ENCODE measurements around the gene ATP2C2. TPM values are rescaled to one million over a fixed set of nuclear protein-coding genes. Genes with fewer than 3 reads are reported as not detected.

ATP2C2 gene
- polyA plus RNA-seq, 1 of the 3 experiments (the other 2 are of a cell fraction) = 0.33 TPM

- Histone ChIP-seq H3K36me3 (replicated peaks in 1 of 2; ENCODE audit: control insufficient read depth in 1 of 2, insufficient read depth in 2 of 2, low read length in 1 of 2) (peaks cover 19 to 27% of the 10 kb centered on the region in 2 experiments), H3K9me2 (no peaks in the 10 kb centered on the region), H3K4me2 (no peak overlapping the region), H2AFZ (ENCODE audit: low read depth) (no peak overlapping the region), H3K9ac (no peak overlapping the region), H3K9me3 (no peaks in the 10 kb centered on the region; the same call in 1 of the 2 replicates), H3F3A (replicated peaks; ENCODE audit: insufficient read depth) (no peaks in the 10 kb centered on the region), H3K4me3 (ENCODE audit: low read depth in 2 of 2, low read length in 1 of 2) (no peak overlapping the region), H3K79me2 (ENCODE audit: insufficient read depth) (peaks cover 6% of the 10 kb centered on the region), H3K27ac (ENCODE audit: low read depth in 2 of 2, low read length in 1 of 2) (no peak overlapping the region), H3K27me3 (ENCODE audit: insufficient read depth) (no peaks in the 10 kb centered on the region), H4K20me1 (ENCODE audit: insufficient read depth) (no peaks in the 10 kb centered on the region), H3K4me1 (ENCODE audit: control insufficient read depth in 1 of 2, insufficient read depth in 2 of 2, low read depth in 1 of 2, low read length in 1 of 2) (no peaks in the 10 kb centered on the region; a peak in 1 of 4 replicates)
- POLR2A ChIA-PET = no interaction called here
- TF ChIP-seq SIN3A (IDR thresholded peaks at IDR 0.05; ENCODE audit: borderline replicate concordance, low read depth, low read length) (no peak), POLR2AphosphoS5 (IDR thresholded peaks at IDR 0.05; ENCODE audit: low read depth, low read length) (no peak)
- 96% methylated on average over 4 of the region's 7 CpGs for WGBS (ENCODE audit: low lambda C conversion rate)
- CTCF ChIA-PET = no interaction called here
- DNase-seq = no peak
Observed at GRCh38 chr16:84463221-84463620, 94.9 kb downstream of the ATP2C2 start.

DNA sequence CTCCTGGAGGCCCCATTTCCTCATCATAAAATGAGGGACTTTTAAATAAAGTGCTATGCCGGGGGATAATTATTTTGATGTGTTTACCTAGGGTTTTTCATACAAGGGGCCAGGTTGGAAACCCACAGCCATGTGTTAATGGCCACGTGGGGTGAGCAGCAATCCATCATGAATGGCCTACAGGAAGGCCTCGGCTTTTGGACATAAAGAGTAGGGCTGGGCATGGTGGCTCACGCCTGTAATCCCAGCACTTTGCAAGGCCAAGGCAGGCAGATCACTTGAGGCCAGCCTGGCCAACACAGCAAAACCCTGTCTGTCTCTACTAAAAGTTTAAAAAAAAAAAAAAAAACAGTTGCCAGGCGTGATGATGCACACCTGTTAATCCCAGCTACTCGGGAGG is 95.8 kb downstream of the ATP2C2 start:
- WGBS (ENCODE audit: low lambda C conversion rate) = 96% methylated on average over 6 of the region's 6 CpGs
- H2AFZ ChIP-seq (ENCODE audit: low read depth) = no peak overlapping the region
- no peaks in the 10 kb centered on the region; the same call in 1 of the 2 replicates for H3K9me3 ChIP-seq
- H3K36me3 ChIP-seq (replicated peaks in 1 of 2; ENCODE audit: control insufficient read depth in 1 of 2, insufficient read depth in 2 of 2, low read length in 1 of 2) = peaks cover 19 to 36% of the 10 kb centered on the region in 2 experiments
- no peak overlapping the region for H3K9ac ChIP-seq
- no peak overlapping the region for H3K27ac ChIP-seq (ENCODE audit: low read depth in 2 of 2, low read length in 1 of 2)
- no peak overlapping the region for H3K4me3 ChIP-seq (ENCODE audit: low read depth in 2 of 2, low read length in 1 of 2)
- H3K4me2 ChIP-seq = no peak overlapping the region
- POLR2A ChIA-PET = no interaction called here
- no peaks in the 10 kb centered on the region for H3F3A ChIP-seq (replicated peaks; ENCODE audit: insufficient read depth)
- H3K79me2 ChIP-seq (ENCODE audit: insufficient read depth) = peaks cover 6% of the 10 kb centered on the region
- no peaks in the 10 kb centered on the region for H3K27me3 ChIP-seq (ENCODE audit: insufficient read depth)
- no peaks in the 10 kb centered on the region for H4K20me1 ChIP-seq (ENCODE audit: insufficient read depth)
- no peak for DNase-seq
- no peaks in the 10 kb centered on the region for H3K9me2 ChIP-seq
- CTCF ChIA-PET = interaction anchor here (1.0 kb wide), 1 partner anchor 187 kb away, joined by 4 read pairs; no protein-coding TSS in a partner anchor
- TF ChIP-seq CHD2 (IDR thresholded peaks at IDR 0.05; ENCODE audit: low read length, partially characterized antibody) = no peak
- no peaks in the 10 kb centered on the region; a peak in 1 of 4 replicates for H3K4me1 ChIP-seq (ENCODE audit: control insufficient read depth in 1 of 2, insufficient read depth in 2 of 2, low read depth in 1 of 2, low read length in 1 of 2)

- no peak overlapping the region for H2AFZ ChIP-seq (ENCODE audit: low read depth)
- H3K79me2 ChIP-seq (ENCODE audit: insufficient read depth) = peaks cover 6% of the 10 kb centered on the region
- no peaks in the 10 kb centered on the region for H4K20me1 ChIP-seq (ENCODE audit: insufficient read depth)
- 93% methylated on average over 5 of the region's 6 CpGs for WGBS (ENCODE audit: low lambda C conversion rate)
- TF ChIP-seq EP300 (IDR thresholded peaks at IDR 0.05; ENCODE audit: borderline replicate concordance in 1 of 2, low read depth in 1 of 2, low read length in 1 of 2) (no peak), YY1 (IDR thresholded peaks at IDR 0.05; ENCODE audit: low read depth) (no peak), RAD21 (IDR thresholded peaks at IDR 0.05; ENCODE audit: low read length) (no peak), MXI1 (IDR thresholded peaks at IDR 0.05; ENCODE audit: low read depth, low read length) (no peak), RCOR1 (IDR thresholded peaks at IDR 0.05; ENCODE audit: low read length) (no peak), JUND (IDR thresholded peaks at IDR 0.05) (no peak), TCF12 (IDR thresholded peaks at IDR 0.05) (no peak), ELF1 (IDR thresholded peaks at IDR 0.05) (no peak), ZBTB33 (IDR thresholded peaks at IDR 0.05; ENCODE audit: borderline replicate concordance, low read depth) (no peak), SIN3A (IDR thresholded peaks at IDR 0.05; ENCODE audit: borderline replicate concordance, low read depth, low read length) (no peak), USF1 (IDR thresholded peaks at IDR 0.05; ENCODE audit: borderline replicate concordance, low read depth) (no peak), NRF1 (IDR thresholded peaks at IDR 0.05; ENCODE audit: low read depth, low read length) (no peak)
- TF ChIP-seq, protein P1, sequence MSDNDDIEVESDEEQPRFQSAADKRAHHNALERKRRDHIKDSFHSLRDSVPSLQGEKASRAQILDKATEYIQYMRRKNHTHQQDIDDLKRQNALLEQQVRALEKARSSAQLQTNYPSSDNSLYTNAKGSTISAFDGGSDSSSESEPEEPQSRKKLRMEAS (IDR thresholded peaks at IDR 0.05; ENCODE audit: low read depth) = no peak
- TF ChIP-seq, protein P2, sequence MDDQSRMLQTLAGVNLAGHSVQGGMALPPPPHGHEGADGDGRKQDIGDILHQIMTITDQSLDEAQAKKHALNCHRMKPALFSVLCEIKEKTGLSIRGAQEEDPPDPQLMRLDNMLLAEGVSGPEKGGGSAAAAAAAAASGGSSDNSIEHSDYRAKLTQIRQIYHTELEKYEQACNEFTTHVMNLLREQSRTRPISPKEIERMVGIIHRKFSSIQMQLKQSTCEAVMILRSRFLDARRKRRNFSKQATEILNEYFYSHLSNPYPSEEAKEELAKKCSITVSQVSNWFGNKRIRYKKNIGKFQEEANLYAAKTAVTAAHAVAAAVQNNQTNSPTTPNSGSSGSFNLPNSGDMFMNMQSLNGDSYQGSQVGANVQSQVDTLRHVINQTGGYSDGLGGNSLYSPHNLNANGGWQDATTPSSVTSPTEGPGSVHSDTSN (IDR thresholded peaks at IDR 0.05) = no peak
- DNase-seq = no peak
- H3K9ac ChIP-seq = no peak overlapping the region
- no peak overlapping the region for H3K4me2 ChIP-seq
- no peak overlapping the region for H3K4me3 ChIP-seq (ENCODE audit: low read depth in 2 of 2, low read length in 1 of 2)
- H3K4me1 ChIP-seq (ENCODE audit: control insufficient read depth in 1 of 2, insufficient read depth in 2 of 2, low read depth in 1 of 2, low read length in 1 of 2) = no peaks in the 10 kb centered on the region; a peak in 1 of 4 replicates
- H3F3A ChIP-seq (replicated peaks; ENCODE audit: insufficient read depth) = no peaks in the 10 kb centered on the region
- H3K9me2 ChIP-seq = no peaks in the 10 kb centered on the region
- POLR2A ChIA-PET = interaction anchor here (0.7 kb wide), 1 partner anchor 11 kb away, joined by 3 read pairs; no protein-coding TSS in a partner anchor
- H3K9me3 ChIP-seq = no peaks in the 10 kb centered on the region; the same call in 1 of the 2 replicates
- no peak overlapping the region for H3K27ac ChIP-seq (ENCODE audit: low read depth in 2 of 2, low read length in 1 of 2)
- CTCF ChIA-PET = interaction anchor here (1.0 kb wide), 1 partner anchor 188 kb away, joined by 4 read pairs; no protein-coding TSS in a partner anchor
- H3K27me3 ChIP-seq (ENCODE audit: insufficient read depth) = no peaks in the 10 kb centered on the region
- H3K36me3 ChIP-seq (replicated peaks in 1 of 2; ENCODE audit: control insufficient read depth in 1 of 2, insufficient read depth in 2 of 2, low read length in 1 of 2) = peaks cover 19 to 36% of the 10 kb centered on the region in 2 experiments
Observed at GRCh38 chr16:84465154-84465553, 96.8 kb downstream of the ATP2C2 start.

Data from SK-N-SH (cell line).